Measurements from ENCODE around the gene KRTAP9-6.

GRCh38 chr17:41301916-41302901, 37.0 kb downstream of the KRTAP9-6 start, which contains the start of gene KRTAP29-1:
- TF ChIP-seq CTCF (conservative IDR thresholded peaks at IDR 0.05; ENCODE audit: low read depth, low read length) (no peak), EZH2 (IDR thresholded peaks at IDR 0.05; ENCODE audit: borderline replicate concordance, low read depth, low read length, poor library complexity, severe bottlenecking) (no peak)
